DOHH2 (cell line): ENCODE data around the gene PHF13.
A peak's percentile ranks its signal among the peaks of the same experiment; 100 is the strongest.

Experiments used
- H3F3A ChIP-seq: fragments of 200-600 bp; sonication (generic), shearing (Covaris generic); 2 replicates; pipeline ENCODE4 v1.6.0; 2016; ENCODE audit warnings: antibody characterized with exemption, mild to moderate bottlenecking; ENCODE audit not compliant: control insufficient read depth, insufficient read depth
- H3K27ac ChIP-seq: fragments of 200-600 bp; sonication (generic); 2 replicates; pipeline ENCODE4 v1.5.1; 2014; ENCODE audit warnings: low read depth, mild to moderate bottlenecking, low read length, moderate library complexity
- H3K27me3 ChIP-seq: fragments of 200-600 bp; sonication (generic); 2 replicates; pipeline ENCODE4 v1.6.1; 2014; ENCODE audit warnings: mild to moderate bottlenecking, low read length, mixed read lengths; ENCODE audit not compliant: control insufficient read depth
- H3K36me3 ChIP-seq: fragments of 200-600 bp; sonication (generic); 2 replicates; pipeline ENCODE4 v1.6.1; 2014; ENCODE audit warnings: mild to moderate bottlenecking, low read length, moderate library complexity, mixed read lengths; ENCODE audit not compliant: control insufficient read depth
- H3K4me1 ChIP-seq: fragments of 200-600 bp; sonication (generic); 2 replicates; pipeline ENCODE4 v1.6.1; 2014; ENCODE audit warnings: mild to moderate bottlenecking, low read length, mixed read lengths; ENCODE audit not compliant: control insufficient read depth
- H3K4me2 ChIP-seq: fragments of 200-600 bp; sonication (generic); 2 replicates; pipeline ENCODE4 v1.6.0; 2014; ENCODE audit warnings: mild to moderate bottlenecking, low read length, moderate library complexity
- H3K4me3 ChIP-seq: fragments of 200-600 bp; sonication (generic); 2 replicates; pipeline ENCODE4 v1.5.1; 2014; ENCODE audit warnings: mild to moderate bottlenecking, low read length, mixed read lengths
- H3K79me2 ChIP-seq: fragments of 200-600 bp; sonication (generic); 2 replicates; pipeline ENCODE4 v1.6.1; 2014; ENCODE audit warnings: mild to moderate bottlenecking, low read length, mixed read lengths; ENCODE audit not compliant: control insufficient read depth
- H3K9me2 ChIP-seq: fragments of 200-600 bp; sonication (generic); replicated peaks from 2 replicates; pipeline ENCODE4 v1.6.1; 2014; ENCODE audit warnings: mild to moderate bottlenecking, low read length, mixed read lengths; ENCODE audit not compliant: control insufficient read depth
- H3K9me3 ChIP-seq: fragments of 200-600 bp; sonication (generic); 2 replicates; pipeline ENCODE4 v1.6.1; 2014; ENCODE audit warnings: antibody characterized with exemption, low read length, mixed read lengths; ENCODE audit not compliant: control insufficient read depth, insufficient read depth
- H4K20me1 ChIP-seq: fragments of 200-600 bp; sonication (generic); 2 replicates; pipeline ENCODE4 v1.6.0; 2014; ENCODE audit warnings: low read depth, mild to moderate bottlenecking, antibody characterized with exemption, low read length, moderate library complexity; ENCODE audit not compliant: control insufficient read depth, insufficient read depth
- CTCF ChIP-seq: fragments of 200-600 bp; sonication (generic); IDR thresholded peaks from one replicate; pipeline ENCODE4 v1.5.1; 2014; ENCODE audit warnings: antibody characterized with exemption, mild to moderate bottlenecking, low read depth, low read length; ENCODE audit not compliant: poor library complexity, severe bottlenecking
- EZH2phosphoT487 ChIP-seq: fragments of 200-600 bp; sonication (generic); IDR thresholded peaks from 2 replicates; pipeline ENCODE4 v1.6.1; 2017; ENCODE audit warnings: borderline replicate concordance, mild to moderate bottlenecking, antibody characterized with exemption, low read length, moderate library complexity, mixed read lengths

The PHF13 gene

GRCh38 chr1:6601049-6601922 lies 12.2 kb upstream of the PHF13 start:
- H3K9me3 ChIP-seq: no peaks in the 10 kb centered on the region
- H3K4me3 ChIP-seq: peak overlapping the region; percentile 80
- peak overlapping the region; percentile 93 for H3K4me2 ChIP-seq
- H4K20me1 ChIP-seq: peaks cover 10% of the 10 kb centered on the region; the same call in 1 of the 2 replicates
- H3K36me3 ChIP-seq: peaks cover 10% of the 10 kb centered on the region; the same call in 1 of the 2 replicates
- no peaks in the 10 kb centered on the region for H3K9me2 ChIP-seq
- H3K79me2 ChIP-seq: peaks cover 25% of the 10 kb centered on the region
- no peak for TF ChIP-seq EZH2phosphoT487
- TF ChIP-seq CTCF: peak; percentile 37
- peaks cover 10% of the 10 kb centered on the region for H3F3A ChIP-seq
- H3K4me1 ChIP-seq: peaks cover 45% of the 10 kb centered on the region
- H3K27ac ChIP-seq: no peak overlapping the region
- peaks cover 43% of the 10 kb centered on the region for H3K27me3 ChIP-seq

GRCh38 chr1:6601923-6602668 lies 11.4 kb upstream of the PHF13 start:
- H3K4me1 ChIP-seq: peaks cover 45% of the 10 kb centered on the region
- H3K4me2 ChIP-seq: peak overlapping the region; percentile 93
- peaks cover 10% of the 10 kb centered on the region for H3F3A ChIP-seq
- H3K4me3 ChIP-seq: peak overlapping the region; percentile 80
- H3K9me3 ChIP-seq: no peaks in the 10 kb centered on the region
- peaks cover 25% of the 10 kb centered on the region for H3K79me2 ChIP-seq
- H3K27ac ChIP-seq: no peak overlapping the region
- peaks cover 9% of the 10 kb centered on the region; the same call in 1 of the 2 replicates for H3K36me3 ChIP-seq
- peak; percentile 24 for TF ChIP-seq CTCF
- TF ChIP-seq EZH2phosphoT487: no peak
- H4K20me1 ChIP-seq: peaks cover 10% of the 10 kb centered on the region; the same call in 1 of the 2 replicates
- peaks cover 43% of the 10 kb centered on the region for H3K27me3 ChIP-seq
- H3K9me2 ChIP-seq: no peaks in the 10 kb centered on the region

- Histone ChIP-seq H3K79me2 (peaks cover 25% of the 10 kb centered on the region), H3K9me2 (no peaks in the 10 kb centered on the region), H3K27ac (no peak within 1 kb of the TSS), H3K36me3 (peaks cover 3% of the 10 kb centered on the region; the same call in 1 of the 2 replicates), H3F3A (peaks cover 10% of the 10 kb centered on the region), H3K4me2 (peak within 1 kb of the TSS; percentile 93), H3K4me1 (peaks cover 45% of the 10 kb centered on the region), H4K20me1 (peaks cover 10% of the 10 kb centered on the region; the same call in 1 of the 2 replicates), H3K27me3 (peaks cover 43% of the 10 kb centered on the region), H3K9me3 (no peaks in the 10 kb centered on the region), H3K4me3 (peak within 1 kb of the TSS; percentile 80)
- TF ChIP-seq EZH2phosphoT487 (no peak), CTCF (no peak)
These were observed 10.8 kb upstream of the PHF13 start, which contains the start of gene KLHL21 for GRCh38 chr1:6602669-6603237. Gene KLHL21, minus strand, starts transcription at chr1:6602869. Its CDS starts 52 bp downstream, at chr1:6602817.
